ENCODE results near the gene FRMD8. TPM values are rescaled to one million over a fixed set of nuclear protein-coding genes. Genes with fewer than 3 reads are reported as not detected.

FRMD8 gene
- total and polyA plus RNA-seq, 9 of the 15 experiments (the other 6 are each of a cell fraction or from before 2014, with no cell fraction given): 4.5 to 54.5 (median 15.8) TPM

GRCh38 chr11:65355776-65356393, 30.6 kb upstream of the FRMD8 start (continued):
- TF ChIP-seq SIN3B (IDR thresholded peaks at IDR 0.05; ENCODE audit: low read depth): no peak
- no peak for TF ChIP-seq ATF7 (IDR thresholded peaks at IDR 0.05)
- no peak for TF ChIP-seq C11orf30 (IDR thresholded peaks at IDR 0.05; ENCODE audit: low read depth)
- TF ChIP-seq ASH1L (IDR thresholded peaks at IDR 0.05; ENCODE audit: borderline replicate concordance, low read depth, partially characterized antibody): no peak
- no peak for TF ChIP-seq THAP12 (CRISPR knock-in tag; IDR thresholded peaks at IDR 0.05)
- TF ChIP-seq TBL1XR1 (IDR thresholded peaks at IDR 0.05; ENCODE audit: low read length in 2 of 2): 0 out of 4 replicates have a peak, but pooled peaks of 1 of the 2 experiments have one; percentile 29
- 0 out of 2 replicates have a peak, but pooled peaks have one; percentile 21 for TF ChIP-seq USF1 (CRISPR knock-in tag; IDR thresholded peaks at IDR 0.05)
- TF ChIP-seq RBBP5 (IDR thresholded peaks at IDR 0.05; ENCODE audit: borderline replicate concordance, insufficient read depth, low read length, poor library complexity, severe bottlenecking): peak; percentile 1
- no peak for TF ChIP-seq MYBL2 (IDR thresholded peaks at IDR 0.05; ENCODE audit: low read depth)
- no peak for TF ChIP-seq MYBL2 (CRISPR knock-in tag; IDR thresholded peaks at IDR 0.05; ENCODE audit: borderline replicate concordance)
- 0 out of 2 replicates have a peak, but pooled peaks have one; percentile 2 for TF ChIP-seq SMC3 (conservative IDR thresholded peaks at IDR 0.05; ENCODE audit: insufficient read depth, low read depth, low read length)
- TF ChIP-seq ETS2 (tag; IDR thresholded peaks at IDR 0.05; ENCODE audit: borderline replicate concordance, poor library complexity, severe bottlenecking): no peak
- peak; percentile 30; the same call in 1 of the 2 replicates for TF ChIP-seq NR2C2 (CRISPR knock-in tag; IDR thresholded peaks at IDR 0.05)
- no peak for TF ChIP-seq NR2C2 (tag; IDR thresholded peaks at IDR 0.05)
- TF ChIP-seq HDAC2 (IDR thresholded peaks at IDR 0.05): peak; percentile 51; the same call in 1 of the 2 replicates
- peak; percentile 5 for TF ChIP-seq FIP1L1 (IDR thresholded peaks at IDR 0.05; ENCODE audit: low read depth, low read length, poor library complexity, severe bottlenecking)
- TF ChIP-seq CBFA2T2 (conservative IDR thresholded peaks at IDR 0.05): no peak
- peak; percentile 4 for TF ChIP-seq KDM5B (IDR thresholded peaks at IDR 0.05; ENCODE audit: insufficient replicate concordance, low read depth, low read length)
- peak; percentile 99 for TF ChIP-seq ZBTB33 (CRISPR knock-in tag; IDR thresholded peaks at IDR 0.05)
- TF ChIP-seq RBM14 (IDR thresholded peaks at IDR 0.05; ENCODE audit: borderline replicate concordance, insufficient read depth, low read depth, low read length): 0 out of 2 replicates have a peak, but pooled peaks have one; percentile 37
- TF ChIP-seq SMAD4 (CRISPR knock-in tag; conservative IDR thresholded peaks at IDR 0.05): peak; percentile 45; the same call in 1 of the 2 replicates

Data from K562 (cell line).